HCT116 (cell line): ENCODE data around the gene SLC22A23. TPM values are rescaled to one million over a fixed set of nuclear protein-coding genes. Genes with fewer than 3 reads are reported as not detected.

Experiments used
- ATAC-seq: fragments of 200-7000 bp; cut with Tn5 transposase; 2 replicates; pipeline ENCODE4 v1.9.1; 2020; ENCODE audit warnings: mild to moderate bottlenecking, moderate library complexity
- BruUV-seq: library from RNA; stranded (reverse); fragments of 400-500 nt; replicated peaks from 2 replicates; lab custom pipeline; 2021; lab: Mats Ljungman, UMichigan
- CTCF ChIA-PET: fragments of 300-600 bp; sonication (Branson Sonifier 250); formaldehyde crosslinking; loops from one replicate; lab custom pipeline; 2021; ENCODE audit warnings: antibody characterized with exemption; lab: Charles Lee
- POLR2A ChIA-PET: fragments of 300-600, 350-600 bp; sonication (Branson Sonifier 250); formaldehyde crosslinking; loops from one replicate; lab custom pipeline; 2021; ENCODE audit warnings: antibody characterized with exemption; lab: Charles Lee
- RAD21 ChIA-PET, 2 experiments: fragments of 300-600 bp; sonication (Branson Sonifier 250); formaldehyde crosslinking; loops; one replicate each; lab custom pipeline; 2023; ENCODE audit warnings: low total read pairs in 2 of 2; ENCODE audit not compliant: uncharacterized antibody in 2 of 2, unreplicated experiment in 2 of 2, low non-redundant PET in 1 of 2; lab: Charles Lee
- DNase-seq: peaks from one replicate; pipeline ENCODE4 v3.0.0-alpha.2; 2010; ENCODE audit warnings: low read depth, low spot score
- H2AFZ ChIP-seq: fragments of 200-600 bp; shearing (Covaris generic), sonication (generic); 2 replicates; pipeline ENCODE4 v1.6.1; 2017; ENCODE audit warnings: low read depth, mixed run types, mixed read lengths, antibody characterized with exemption, low read length; ENCODE audit not compliant: poor library complexity, severe bottlenecking
- H3K27ac ChIP-seq: 2 replicates; pipeline ENCODE4 v1.5.1; 2012; ENCODE audit warnings: low read depth, low read length
- H3K27me3 ChIP-seq: fragments of 200-600 bp; sonication (generic); 2 replicates; pipeline ENCODE4 v1.6.1; 2016; ENCODE audit warnings: mixed run types, low read length, mixed read lengths; ENCODE audit not compliant: insufficient read depth
- H3K36me3 ChIP-seq, 2 experiments: fragments of 200-500 bp in 1 of 2; fragments of 200-600 bp in 1 of 2; sonication (Bioruptor generic) in 1 of 2; sonication (generic) in 1 of 2; 2 replicates each; pipeline versions ENCODE4 v1.5.1 to v1.6.1; 2014 to 2016; ENCODE audit warnings: low read length in 2 of 2, inconsistent platforms in 1 of 2, mixed read lengths in 1 of 2, mixed run types in 1 of 2; ENCODE audit not compliant: insufficient read depth in 2 of 2, control insufficient read depth in 1 of 2
- H3K4me1 ChIP-seq, 2 experiments: fragments of 200-600 bp in 1 of 2; sonication (generic) in 1 of 2; 2 replicates each; pipeline versions ENCODE4 v1.5.1 to v1.6.1; 2012 to 2017; ENCODE audit warnings: low read length in 2 of 2, inconsistent platforms in 1 of 2, mild to moderate bottlenecking in 1 of 2, mixed read lengths in 1 of 2, mixed run types in 1 of 2, moderate library complexity in 1 of 2; ENCODE audit not compliant: insufficient read depth in 2 of 2, control insufficient read depth in 1 of 2
- H3K4me2 ChIP-seq: fragments of 200-600 bp; sonication (generic); 2 replicates; pipeline ENCODE4 v1.6.1; 2017; ENCODE audit warnings: mixed run types, low read length, mixed read lengths
- H3K4me3 ChIP-seq, 2 experiments: fragments of 200-600 bp in 1 of 2; sonication (generic) in 1 of 2; replicated peaks in 1 of 2; 2 replicates each; pipeline ENCODE4 v1.5.1; 2011 to 2016; ENCODE audit warnings: low read length in 2 of 2, control low read depth in 1 of 2, low read depth in 1 of 2, mild to moderate bottlenecking in 1 of 2, mixed read lengths in 1 of 2, mixed run types in 1 of 2
- H3K79me2 ChIP-seq: fragments of 200-600 bp; sonication (generic); 2 replicates; pipeline ENCODE4 v1.6.1; 2017; ENCODE audit warnings: mild to moderate bottlenecking, mixed run types, low read length, moderate library complexity, mixed read lengths; ENCODE audit not compliant: insufficient read depth
- H3K9ac ChIP-seq: fragments of 200-600 bp; sonication (generic); 2 replicates; pipeline ENCODE4 v1.6.1; 2016; ENCODE audit warnings: low read length, mixed read lengths
- H3K9me2 ChIP-seq: fragments of 200-600 bp; sonication (generic), shearing (Covaris generic); 2 replicates; pipeline ENCODE4 v1.6.1; 2017; ENCODE audit warnings: mixed run types, mild to moderate bottlenecking, moderate library complexity; ENCODE audit not compliant: insufficient read depth
- H3K9me3 ChIP-seq, 2 experiments: fragments of 200-500 bp in 1 of 2; fragments of 200-600 bp in 1 of 2; sonication (Bioruptor generic) in 1 of 2; sonication (generic) in 1 of 2; 2 replicates each; pipeline ENCODE4 v1.6.1; 2014 to 2017; ENCODE audit warnings: low read length in 2 of 2, mixed read lengths in 2 of 2, inconsistent platforms in 1 of 2, low read depth in 1 of 2, mild to moderate bottlenecking in 1 of 2, mixed run types in 1 of 2, moderate library complexity in 1 of 2; ENCODE audit not compliant: control insufficient read depth in 1 of 2, insufficient read depth in 1 of 2
- H4K20me1 ChIP-seq: fragments of 200-600 bp; sonication (generic), shearing (Covaris generic); 2 replicates; pipeline ENCODE4 v1.6.1; 2017; ENCODE audit warnings: mixed run types, mild to moderate bottlenecking, moderate library complexity; ENCODE audit not compliant: insufficient read depth
- ATF3 ChIP-seq: IDR thresholded peaks from 2 replicates; pipeline ENCODE4 v1.6.1; 2012
- CTCF ChIP-seq, 3 experiments: fragments of 200-600 bp in 1 of 3; sonication (generic) in 1 of 3; IDR thresholded peaks in 2 of 3; conservative IDR thresholded peaks in 1 of 3; 2 replicates each; pipeline ENCODE4 v1.5.1; 2012 to 2017; ENCODE audit warnings: low read depth in 2 of 3, low read length in 2 of 3, antibody characterized with exemption in 1 of 3, borderline replicate concordance in 1 of 3, control low read depth in 1 of 3, mild to moderate bottlenecking in 1 of 3, mixed read lengths in 1 of 3, mixed run types in 1 of 3, moderate library complexity in 1 of 3; ENCODE audit not compliant: insufficient read depth in 1 of 3
- EGR1 ChIP-seq: IDR thresholded peaks from 2 replicates; pipeline ENCODE4 v1.6.1; 2012; ENCODE audit warnings: low read depth
- ELF1 ChIP-seq: IDR thresholded peaks from 2 replicates; pipeline ENCODE4 v1.6.1; 2012; ENCODE audit warnings: low read depth, borderline replicate concordance
- FOSL1 ChIP-seq: IDR thresholded peaks from 2 replicates; pipeline ENCODE4 v1.6.1; 2012; ENCODE audit warnings: low read depth
- JUND ChIP-seq: IDR thresholded peaks from 2 replicates; pipeline ENCODE4 v1.6.1; 2012
- MAX ChIP-seq: IDR thresholded peaks from 2 replicates; pipeline ENCODE4 v1.6.1; 2012
- POLR2A ChIP-seq: IDR thresholded peaks from 2 replicates; pipeline ENCODE4 v1.7.0; 2011; ENCODE audit warnings: borderline replicate concordance; ENCODE audit not compliant: insufficient read depth, insufficient read length; ENCODE audit errors: extremely low read depth
- POLR2AphosphoS5 ChIP-seq: IDR thresholded peaks from 2 replicates; pipeline ENCODE4 v1.6.1; 2011; ENCODE audit warnings: mild to moderate bottlenecking, low read depth, low read length, moderate library complexity
- RAD21 ChIP-seq: IDR thresholded peaks from 2 replicates; pipeline ENCODE4 v1.6.1; 2012; ENCODE audit warnings: low read depth, mild to moderate bottlenecking
- SIN3A ChIP-seq: IDR thresholded peaks from 2 replicates; pipeline ENCODE4 v1.6.1; 2012; ENCODE audit warnings: low read depth
- TCF7L2 ChIP-seq: IDR thresholded peaks from 2 replicates; pipeline ENCODE4 v1.7.0; 2011; ENCODE audit warnings: borderline replicate concordance, inconsistent platforms; ENCODE audit not compliant: insufficient read depth, insufficient read length; ENCODE audit errors: extremely low read depth
- ZBTB33 ChIP-seq: IDR thresholded peaks from 2 replicates; pipeline ENCODE4 v1.6.1; 2011; ENCODE audit warnings: mild to moderate bottlenecking, low read length, moderate library complexity; ENCODE audit not compliant: insufficient replicate concordance; ENCODE audit errors: extremely low read depth
- ZFX ChIP-seq: fragments of 450-650 bp; IDR thresholded peaks from 2 replicates; pipeline ENCODE4 v1.6.1; 2017
- intact Hi-C: fragments of 100-400 bp; cut with micrococcal nuclease; formaldehyde crosslinking; loops from 2 replicates; pipeline ENCODE4 v1.10.0; 2022
- total RNA-seq: library from RNA; stranded (reverse); gene quantifications from one replicate; pipeline ENCODE4 v1.2.1, GENCODE V29; 2021; ENCODE audit not compliant: unreplicated experiment

Gene SLC22A23
- total RNA-seq, 1 experiment from 2014 or later, result 11.5 TPM

GRCh38 chr6:3484192-3484591 lies 27.3 kb upstream of the SLC22A23 start (continued):
- TF ChIP-seq TCF7L2, result no peak

GRCh38 chr6:3483675-3484074 lies 26.8 kb upstream of the SLC22A23 start:
- no peak overlapping the region for H3K4me3 ChIP-seq
- H3K9me2 ChIP-seq, result no peaks in the 10 kb centered on the region
- POLR2A ChIA-PET, result no interaction called here
- no peaks in the 10 kb centered on the region for H3K36me3 ChIP-seq
- ATAC-seq, result no peak
- H3K27ac ChIP-seq, result no peak overlapping the region
- TF ChIP-seq POLR2AphosphoS5 (no peak), POLR2A (no peak), ATF3 (no peak), ELF1 (no peak), CTCF (IDR thresholded peaks at IDR 0.05 in 2 of 3, conservative IDR thresholded peaks at IDR 0.05 in 1 of 3; ENCODE audit: borderline replicate concordance in 1 of 3, insufficient read depth in 1 of 3, low read depth in 2 of 3, low read length in 2 of 3) (no peak), MAX (no peak), SIN3A (no peak), FOSL1 (no peak), RAD21 (no peak), EGR1 (no peak), ZFX (no peak), ZBTB33 (no peak), JUND (no peak)
- TF ChIP-seq, all 23 proteins: peak for 0
- Histone ChIP-seq H3K9ac (no peak overlapping the region), H3K27me3 (no peaks in the 10 kb centered on the region), H3K79me2 (no peaks in the 10 kb centered on the region), H3K4me2 (peak overlapping the region; percentile 3; the same call in 1 of the 2 replicates), H3K9me3 (peaks cover 0 to 6% of the 10 kb centered on the region in 2 experiments; a peak in 1 of 4 replicates), H4K20me1 (no peaks in the 10 kb centered on the region), H2AFZ (peak overlapping the region; percentile 67), H3K4me1 (peaks cover 0 to 11% of the 10 kb centered on the region in 2 experiments; a peak in 2 of 4 replicates)
- intact Hi-C loops, result no loop called here
- DNase-seq, result no peak
- ChIA-PET CTCF (no interaction called here), RAD21 (no interaction called here)
- no TSS peak for BruUV-seq
